Chondrocyte (in vitro differentiated cells): ENCODE measurements around the gene CYBRD1. TPM values are rescaled to one million over a fixed set of nuclear protein-coding genes. Genes with fewer than 3 reads are reported as not detected.

ENCODE experiments used
- DNase-seq: peaks from one replicate; pipeline ENCODE4 v3.0.0; 2021; ENCODE audit warnings: mixed read lengths, low spot score
- H3K27ac Mint-ChIP-seq: one replicate; pipeline ENCODE4 v1.8.0; 2021; ENCODE audit warnings: mild to moderate bottlenecking, moderate library complexity, mixed read lengths; ENCODE audit not compliant: unreplicated experiment
- H3K27me3 Mint-ChIP-seq: 2 replicates; pipeline ENCODE4 v1.8.0; 2021; ENCODE audit warnings: low read depth, mixed read lengths
- H3K36me3 Mint-ChIP-seq: 2 replicates; pipeline ENCODE4 v1.8.0; 2021; ENCODE audit warnings: low read depth, mixed read lengths
- H3K4me1 Mint-ChIP-seq: 2 replicates; pipeline ENCODE4 v1.8.0; 2021; ENCODE audit warnings: low read depth, mild to moderate bottlenecking, mixed read lengths
- H3K4me3 Mint-ChIP-seq: one replicate; pipeline ENCODE4 v1.8.0; 2021; ENCODE audit warnings: mild to moderate bottlenecking, moderate library complexity, mixed read lengths; ENCODE audit not compliant: unreplicated experiment
- H3K9me3 Mint-ChIP-seq: 2 replicates; pipeline ENCODE4 v1.8.0; 2021; ENCODE audit warnings: low read depth, mixed read lengths
- CTCF ChIP-seq: fragments of 200-600 bp; sonication (generic); IDR thresholded peaks from 2 replicates; pipeline ENCODE4 v1.5.0; 2021; ENCODE audit warnings: antibody characterized with exemption, mild to moderate bottlenecking, moderate library complexity
- total RNA-seq: library from RNA; stranded (reverse); gene quantifications from 3 replicates; pipeline ENCODE4 v1.2.1, GENCODE V29; 2021

The CYBRD1 gene
- total RNA-seq, 1 donor from 2014 or later = 84.5 TPM

DNA sequence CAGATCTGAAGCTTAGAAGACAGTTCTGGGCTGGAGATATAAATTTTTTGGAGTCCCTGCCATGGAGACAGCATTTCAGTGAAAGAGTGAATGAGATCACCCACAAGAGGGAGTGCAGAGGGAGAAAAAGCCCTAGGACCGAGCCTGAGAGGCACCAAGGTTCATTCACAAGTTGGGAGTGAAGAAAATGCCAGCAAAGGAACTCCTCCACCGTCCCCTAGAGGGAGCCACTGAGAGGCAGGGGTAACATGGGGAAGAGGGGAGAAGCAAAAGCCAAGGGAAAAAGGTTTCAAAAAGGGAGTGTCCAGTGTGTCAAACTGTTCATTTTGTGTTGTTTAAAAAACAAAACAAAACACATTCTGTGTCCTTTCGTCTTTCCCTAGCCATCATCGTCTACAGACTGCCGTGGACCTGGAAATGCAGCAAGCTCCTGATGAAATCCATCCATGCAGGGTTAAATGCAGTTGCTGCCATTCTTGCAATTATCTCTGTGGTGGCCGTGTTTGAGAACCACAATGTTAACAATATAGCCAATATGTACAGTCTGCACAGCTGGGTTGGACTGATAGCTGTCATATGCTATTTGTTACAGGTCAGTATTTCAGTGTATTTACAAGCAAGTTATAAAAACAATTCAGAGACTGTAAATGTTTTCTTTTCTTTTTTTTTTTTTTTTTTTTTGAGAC, 19.1 kb downstream of the CYBRD1 start:
- H3K27me3 Mint-ChIP-seq = no peaks in the 10 kb centered on the region
- H3K27ac Mint-ChIP-seq = no peak overlapping the region
- H3K9me3 Mint-ChIP-seq = no peaks in the 10 kb centered on the region
- H3K36me3 Mint-ChIP-seq = peaks cover 7% of the 10 kb centered on the region
- H3K4me3 Mint-ChIP-seq = no peak overlapping the region
- no peak for DNase-seq
- peak; percentile 70 for TF ChIP-seq CTCF
- H3K4me1 Mint-ChIP-seq = no peaks in the 10 kb centered on the region

DNA sequence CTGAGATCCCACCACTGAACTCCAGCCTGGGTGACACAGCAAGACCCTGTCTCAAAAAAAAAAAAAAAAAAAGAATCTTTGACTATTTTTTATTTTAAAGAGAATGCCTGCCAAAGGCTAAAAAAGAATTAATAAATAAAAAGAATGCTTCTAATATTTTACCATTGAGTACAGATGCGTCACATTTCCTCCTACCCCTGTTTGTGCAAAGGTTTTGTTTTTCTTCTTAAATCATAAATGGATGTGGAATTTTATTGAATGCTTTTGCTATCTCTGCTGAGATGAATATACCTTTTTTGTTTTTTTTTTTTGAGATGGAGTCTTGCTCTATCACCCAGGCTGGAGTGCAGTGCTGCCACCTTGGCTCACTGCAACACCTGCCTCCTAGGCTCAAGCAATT, 22.8 kb downstream of the CYBRD1 start:
- no peak for TF ChIP-seq CTCF
- DNase-seq = no peak
- Mint-ChIP-seq H3K27me3 (no peaks in the 10 kb centered on the region), H3K4me1 (peaks cover 3% of the 10 kb centered on the region), H3K4me3 (no peak overlapping the region), H3K27ac (no peak overlapping the region), H3K9me3 (no peaks in the 10 kb centered on the region), H3K36me3 (peaks cover 10% of the 10 kb centered on the region)

- TF ChIP-seq CTCF = no peak
- Mint-ChIP-seq H3K27me3 (no peaks in the 10 kb centered on the region), H3K4me1 (peaks cover 9% of the 10 kb centered on the region), H3K27ac (no peak overlapping the region), H3K9me3 (no peaks in the 10 kb centered on the region), H3K36me3 (peaks cover 6% of the 10 kb centered on the region), H3K4me3 (no peak overlapping the region)
- DNase-seq = no peak
Measured at GRCh38 chr2:171547256-171547655, 25.0 kb downstream of the CYBRD1 start.

DNA sequence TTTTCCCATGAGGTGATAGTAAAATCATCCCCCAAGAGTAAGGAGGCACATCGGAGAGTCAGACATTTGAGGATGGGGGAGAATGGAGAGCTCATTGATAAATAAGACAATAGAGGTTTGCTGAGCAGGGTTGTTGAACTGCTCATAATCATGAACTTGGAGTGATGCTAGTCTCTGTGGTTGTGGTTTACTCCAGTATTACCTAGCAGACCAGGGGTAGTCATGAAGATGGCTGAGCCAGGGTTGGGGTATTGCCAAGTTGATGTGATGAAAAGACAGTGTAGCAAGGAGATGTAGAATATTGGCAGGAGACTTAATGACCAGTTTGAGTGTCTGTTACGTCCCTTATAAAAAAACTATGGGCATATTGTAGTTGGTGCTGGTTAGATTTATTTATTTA, 25.4 kb downstream of the CYBRD1 start:
- H3K27ac Mint-ChIP-seq = no peak overlapping the region

GRCh38 chr2:171550613-171551012, 28.3 kb downstream of the CYBRD1 start:
- no peak overlapping the region for H3K4me3 Mint-ChIP-seq
- no peak for TF ChIP-seq CTCF
- H3K27me3 Mint-ChIP-seq = no peaks in the 10 kb centered on the region
- H3K4me1 Mint-ChIP-seq = peaks cover 9% of the 10 kb centered on the region
- H3K36me3 Mint-ChIP-seq = peaks cover 14% of the 10 kb centered on the region
- peak overlapping the region; percentile 49 for H3K27ac Mint-ChIP-seq
- DNase-seq = no peak
- no peaks in the 10 kb centered on the region for H3K9me3 Mint-ChIP-seq

More for the DNA sequence above, 25.4 kb downstream of the CYBRD1 start:
- no peak for DNase-seq
- no peak for TF ChIP-seq CTCF
- H3K4me1 Mint-ChIP-seq = peaks cover 9% of the 10 kb centered on the region
- peaks cover 4% of the 10 kb centered on the region for H3K36me3 Mint-ChIP-seq
- H3K9me3 Mint-ChIP-seq = no peaks in the 10 kb centered on the region
- no peak overlapping the region for H3K4me3 Mint-ChIP-seq
- no peaks in the 10 kb centered on the region for H3K27me3 Mint-ChIP-seq
